Smooth muscle cell (in vitro differentiated cells): Measurements from ENCODE around the gene TCF12. TPM values are rescaled to one million over a fixed set of nuclear protein-coding genes. Genes with fewer than 3 reads are reported as not detected.

Source experiments
- DNase-seq: peaks from one replicate; lab custom pipeline; 2025; ENCODE audit not compliant: unreplicated experiment; lab: John Stamatoyannopoulos, UW
- H2AFZ ChIP-seq: fragments of 200-600 bp; sonication (generic); 2 replicates; pipeline ENCODE4 v1.6.0; 2016; ENCODE audit warnings: antibody characterized with exemption, low read depth, mild to moderate bottlenecking
- H3F3A ChIP-seq: fragments of 200-600 bp; sonication (generic); 2 replicates; pipeline ENCODE4 v1.6.0; 2017; ENCODE audit warnings: antibody characterized with exemption, low read depth
- H3K27ac ChIP-seq: fragments of 200-600 bp; sonication (generic); 2 replicates; pipeline ENCODE4 v1.5.1; 2016; ENCODE audit warnings: low read depth, mild to moderate bottlenecking
- H3K27me3 ChIP-seq: fragments of 200-600 bp; sonication (generic); 2 replicates; pipeline ENCODE4 v1.6.1; 2016; ENCODE audit warnings: low read depth, mild to moderate bottlenecking
- H3K36me3 ChIP-seq: fragments of 200-600 bp; sonication (generic); 2 replicates; pipeline ENCODE4 v1.5.1; 2016; ENCODE audit warnings: low read depth
- H3K4me1 ChIP-seq: fragments of 200-600 bp; sonication (generic); 2 replicates; pipeline ENCODE4 v1.5.1; 2016; ENCODE audit warnings: low read depth
- H3K4me2 ChIP-seq: fragments of 200-600 bp; sonication (generic); 2 replicates; pipeline ENCODE4 v1.6.0; 2016; ENCODE audit warnings: mild to moderate bottlenecking
- H3K4me3 ChIP-seq: fragments of 200-600 bp; sonication (generic); 2 replicates; pipeline ENCODE4 v1.5.1; 2016; ENCODE audit warnings: mild to moderate bottlenecking
- H3K79me2 ChIP-seq: fragments of 200-600 bp; sonication (generic); 2 replicates; pipeline ENCODE4 v1.6.0; 2016; ENCODE audit warnings: low read depth, mild to moderate bottlenecking
- H3K9ac ChIP-seq: fragments of 200-600 bp; sonication (generic); 2 replicates; pipeline ENCODE4 v1.6.0; 2016; ENCODE audit warnings: low read depth
- H3K9me3 ChIP-seq: fragments of 200-600 bp; sonication (generic); replicated peaks from 2 replicates; pipeline ENCODE4 v1.5.1; 2016; ENCODE audit warnings: low read depth
- H4K20me1 ChIP-seq: fragments of 200-600 bp; sonication (generic); 2 replicates; pipeline ENCODE4 v1.6.0; 2016; ENCODE audit warnings: low read depth
- CTCF ChIP-seq: fragments of 200-600 bp; sonication (generic); IDR thresholded peaks from 2 replicates; pipeline ENCODE4 v1.5.1; 2017; ENCODE audit warnings: borderline replicate concordance, mild to moderate bottlenecking, antibody characterized with exemption; ENCODE audit not compliant: insufficient read depth, poor library complexity, severe bottlenecking
- WGBS: methylation state at CpG from one replicate; pipeline ENCODE4 v1.1.7; 2016; ENCODE audit warnings: low lambda C conversion rate; 5-methylcytosine and 5-hydroxymethylcytosine counted together
- polyA plus RNA-seq: library from polyadenylated mRNA; unstranded; fragments of >200 nt; fragmentation: Nextera tagmentation; extraction: Ambion mirVana; gene quantifications from 2 replicates; pipeline ENCODE4 v1.2.1, GENCODE V29; 2016
- total RNA-seq: library from RNA; depleted of rRNA; stranded (reverse); fragments of >200 nt; gene quantifications from 2 replicates; pipeline ENCODE4 v1.2.3, GENCODE V29; 2014

Gene TCF12
- total and polyA plus RNA-seq, 2 experiments from 2014 or later = 54.1 to 302 TPM

DNA sequence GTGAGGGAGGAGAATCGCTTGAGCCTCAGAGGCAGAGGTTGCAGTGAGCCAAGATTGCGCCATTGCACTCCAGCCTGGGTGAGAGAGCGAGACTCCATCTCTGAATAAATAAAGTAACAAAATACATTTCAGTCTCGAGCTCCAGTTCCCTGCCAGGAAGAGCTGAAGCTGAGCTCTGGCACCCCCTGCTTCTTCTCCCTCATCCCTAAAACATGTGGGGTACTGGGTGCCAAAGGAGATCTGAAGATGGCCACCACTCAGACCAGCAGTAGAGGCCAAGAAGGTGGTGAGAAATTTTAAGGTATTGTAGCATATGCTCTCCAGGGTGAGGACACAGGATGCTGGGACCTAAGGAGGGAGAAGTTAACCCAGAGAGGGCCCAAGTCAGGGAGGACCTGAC lies 382.9 kb downstream of the TCF12 start:
- H3K9me3 ChIP-seq = no peaks in the 10 kb centered on the region
- no peak overlapping the region for H3K27ac ChIP-seq
- no peak overlapping the region for H2AFZ ChIP-seq
- no peak overlapping the region for H3K4me3 ChIP-seq
- DNase-seq = no peak
- no peaks in the 10 kb centered on the region for H4K20me1 ChIP-seq
- no peak overlapping the region for H3K4me2 ChIP-seq
- H3F3A ChIP-seq = peaks cover 7% of the 10 kb centered on the region
- no peaks in the 10 kb centered on the region for H3K79me2 ChIP-seq
- no peaks in the 10 kb centered on the region for H3K27me3 ChIP-seq
- H3K4me1 ChIP-seq = peaks cover 5% of the 10 kb centered on the region
- H3K36me3 ChIP-seq = no peaks in the 10 kb centered on the region
- WGBS = 90% methylated on average over 4 of the region's 4 CpGs
- H3K9ac ChIP-seq = no peak overlapping the region
- no peak for TF ChIP-seq CTCF

- peaks cover 7% of the 10 kb centered on the region for H3K4me1 ChIP-seq
- 85% methylated on average over 9 of the region's 9 CpGs for WGBS
- H3K9ac ChIP-seq = no peak overlapping the region
- H4K20me1 ChIP-seq = no peaks in the 10 kb centered on the region
- TF ChIP-seq CTCF = no peak
- H3K9me3 ChIP-seq = no peaks in the 10 kb centered on the region
- H3K4me2 ChIP-seq = no peak overlapping the region
- no peaks in the 10 kb centered on the region for H3F3A ChIP-seq
- no peak overlapping the region for H2AFZ ChIP-seq
- DNase-seq = no peak
- no peak overlapping the region for H3K4me3 ChIP-seq
- H3K27ac ChIP-seq = no peak overlapping the region
- no peaks in the 10 kb centered on the region for H3K36me3 ChIP-seq
- H3K79me2 ChIP-seq = no peaks in the 10 kb centered on the region
- H3K27me3 ChIP-seq = no peaks in the 10 kb centered on the region
Observed at GRCh38 chr15:57302640-57303257, 384.3 kb downstream of the TCF12 start.

DNA sequence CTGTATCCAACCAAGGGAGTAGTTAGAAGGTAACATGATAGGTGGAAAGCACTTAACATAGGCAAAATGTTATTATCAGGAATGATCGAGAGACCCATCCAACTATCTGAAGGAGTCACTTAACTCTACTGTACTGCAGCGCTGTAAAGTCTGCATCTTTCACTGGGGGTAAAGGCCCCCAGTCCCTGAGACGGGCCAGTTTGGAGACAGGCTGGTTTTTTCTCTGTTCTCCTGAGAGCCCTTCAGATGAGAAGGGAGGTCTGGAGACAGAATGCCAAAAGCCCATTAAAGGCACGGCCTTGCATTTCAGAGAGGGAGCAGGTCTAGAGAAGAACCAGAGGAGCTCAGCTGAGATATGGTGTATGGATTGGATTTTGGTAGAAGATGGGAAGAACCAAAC lies 386.6 kb downstream of the TCF12 start:
- no peak for TF ChIP-seq CTCF
- H3K4me2 ChIP-seq = no peak overlapping the region
- DNase-seq = no peak
- no peaks in the 10 kb centered on the region for H3K79me2 ChIP-seq
- peaks cover 7% of the 10 kb centered on the region for H3K4me1 ChIP-seq
- H3K36me3 ChIP-seq = no peaks in the 10 kb centered on the region
- no peak overlapping the region for H3K9ac ChIP-seq
- WGBS = 87% methylated on average over 4 of the region's 4 CpGs
- H3F3A ChIP-seq = no peaks in the 10 kb centered on the region
- no peaks in the 10 kb centered on the region for H4K20me1 ChIP-seq
- H3K27ac ChIP-seq = no peak overlapping the region
- no peak overlapping the region for H3K4me3 ChIP-seq
- H3K9me3 ChIP-seq = no peaks in the 10 kb centered on the region
- no peaks in the 10 kb centered on the region for H3K27me3 ChIP-seq
- H2AFZ ChIP-seq = no peak overlapping the region
